ENCODE results near the gene SCMH1.

DNA sequence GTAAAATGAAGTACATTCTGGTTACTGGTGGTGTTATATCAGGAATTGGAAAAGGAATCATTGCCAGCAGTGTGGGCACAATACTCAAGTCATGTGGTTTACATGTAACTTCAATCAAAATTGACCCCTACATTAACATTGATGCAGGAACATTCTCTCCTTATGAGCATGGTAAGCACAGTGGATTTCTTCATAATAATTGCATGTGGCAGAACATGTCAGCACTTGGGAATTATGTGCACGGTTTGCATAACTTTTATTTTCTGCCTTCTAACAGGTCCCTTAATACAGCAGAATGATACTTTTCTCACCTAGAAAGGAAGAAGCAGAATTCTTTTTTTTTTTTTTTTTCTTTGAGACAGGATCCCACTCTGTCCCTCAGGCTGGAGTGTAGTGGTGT is 258.8 kb downstream of the SCMH1 start:
- TF ChIP-seq POLR2AphosphoS5 (IDR thresholded peaks at IDR 0.05; ENCODE audit: low read depth, low read length), result no peak
- TF ChIP-seq, protein P1, sequence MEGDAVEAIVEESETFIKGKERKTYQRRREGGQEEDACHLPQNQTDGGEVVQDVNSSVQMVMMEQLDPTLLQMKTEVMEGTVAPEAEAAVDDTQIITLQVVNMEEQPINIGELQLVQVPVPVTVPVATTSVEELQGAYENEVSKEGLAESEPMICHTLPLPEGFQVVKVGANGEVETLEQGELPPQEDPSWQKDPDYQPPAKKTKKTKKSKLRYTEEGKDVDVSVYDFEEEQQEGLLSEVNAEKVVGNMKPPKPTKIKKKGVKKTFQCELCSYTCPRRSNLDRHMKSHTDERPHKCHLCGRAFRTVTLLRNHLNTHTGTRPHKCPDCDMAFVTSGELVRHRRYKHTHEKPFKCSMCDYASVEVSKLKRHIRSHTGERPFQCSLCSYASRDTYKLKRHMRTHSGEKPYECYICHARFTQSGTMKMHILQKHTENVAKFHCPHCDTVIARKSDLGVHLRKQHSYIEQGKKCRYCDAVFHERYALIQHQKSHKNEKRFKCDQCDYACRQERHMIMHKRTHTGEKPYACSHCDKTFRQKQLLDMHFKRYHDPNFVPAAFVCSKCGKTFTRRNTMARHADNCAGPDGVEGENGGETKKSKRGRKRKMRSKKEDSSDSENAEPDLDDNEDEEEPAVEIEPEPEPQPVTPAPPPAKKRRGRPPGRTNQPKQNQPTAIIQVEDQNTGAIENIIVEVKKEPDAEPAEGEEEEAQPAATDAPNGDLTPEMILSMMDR (IDR thresholded peaks at IDR 0.05), result no peak

All from Panc1 (cell line).